ENCODE measurements around the gene LRIG3. TPM values are rescaled to one million over a fixed set of nuclear protein-coding genes. Genes with fewer than 3 reads are reported as not detected.

The LRIG3 gene
- total and polyA plus RNA-seq, 11 donors: 1.8 to 8.9 (median 4.6) TPM

DNA sequence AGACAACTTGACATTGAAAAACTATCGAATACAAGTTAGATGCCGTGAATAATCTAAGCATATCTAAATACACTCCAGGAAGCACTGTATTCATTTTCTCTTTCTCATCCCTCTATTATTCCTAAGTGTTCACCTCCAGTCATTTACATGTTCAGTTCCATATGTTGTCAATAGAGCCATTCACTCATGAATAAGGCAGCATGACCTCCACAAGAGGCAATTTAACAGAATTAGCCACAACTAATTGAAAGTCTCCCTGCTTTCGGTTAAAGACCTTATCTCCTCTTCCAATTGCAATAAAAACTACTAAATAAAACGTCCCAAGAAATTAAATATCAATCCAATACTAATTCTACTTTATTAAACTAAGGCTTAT is 1.8 kb downstream of the LRIG3 start:
- Histone ChIP-seq H3K4me1 (peaks cover 0 to 49% (median 25%) of the 10 kb centered on the region in 12 donors), H3K27ac (peak overlapping the region in 10 of 12 donors; percentile 68 to 96 (median 94)), H3K4me3 (peak overlapping the region in 11 of 12 donors; percentile 67 to 93 (median 87)), H3K27me3 (no peaks in the 10 kb centered on the region), H3K9me3 (no peaks in the 10 kb centered on the region), H3K36me3 (peaks cover 0 to 7% (median 4%) of the 10 kb centered on the region in 9 donors)
- ATAC-seq (no peak), DNase-seq (no peak)
- intact Hi-C loops (cut with DNase I): no loop called here
- TF ChIP-seq, protein P1, sequence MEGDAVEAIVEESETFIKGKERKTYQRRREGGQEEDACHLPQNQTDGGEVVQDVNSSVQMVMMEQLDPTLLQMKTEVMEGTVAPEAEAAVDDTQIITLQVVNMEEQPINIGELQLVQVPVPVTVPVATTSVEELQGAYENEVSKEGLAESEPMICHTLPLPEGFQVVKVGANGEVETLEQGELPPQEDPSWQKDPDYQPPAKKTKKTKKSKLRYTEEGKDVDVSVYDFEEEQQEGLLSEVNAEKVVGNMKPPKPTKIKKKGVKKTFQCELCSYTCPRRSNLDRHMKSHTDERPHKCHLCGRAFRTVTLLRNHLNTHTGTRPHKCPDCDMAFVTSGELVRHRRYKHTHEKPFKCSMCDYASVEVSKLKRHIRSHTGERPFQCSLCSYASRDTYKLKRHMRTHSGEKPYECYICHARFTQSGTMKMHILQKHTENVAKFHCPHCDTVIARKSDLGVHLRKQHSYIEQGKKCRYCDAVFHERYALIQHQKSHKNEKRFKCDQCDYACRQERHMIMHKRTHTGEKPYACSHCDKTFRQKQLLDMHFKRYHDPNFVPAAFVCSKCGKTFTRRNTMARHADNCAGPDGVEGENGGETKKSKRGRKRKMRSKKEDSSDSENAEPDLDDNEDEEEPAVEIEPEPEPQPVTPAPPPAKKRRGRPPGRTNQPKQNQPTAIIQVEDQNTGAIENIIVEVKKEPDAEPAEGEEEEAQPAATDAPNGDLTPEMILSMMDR (IDR thresholded peaks at IDR 0.05): no peak
- no peak for TF ChIP-seq POLR2A (IDR thresholded peaks at IDR 0.05)
- WGBS, 4 donors: 19 to 38% (median 31%) methylated on average over 4 of the region's 4 CpGs

- Histone ChIP-seq H3K36me3 (peaks cover 0 to 13% (median 8%) of the 10 kb centered on the region in 9 donors), H3K4me1 (peaks cover 0 to 49% (median 25%) of the 10 kb centered on the region in 12 donors), H3K27ac (peak overlapping the region in 10 of 12 donors; percentile 20 to 96 (median 93)), H3K27me3 (no peaks in the 10 kb centered on the region), H3K9me3 (no peaks in the 10 kb centered on the region), H3K4me3 (peak overlapping the region in 11 of 12 donors; percentile 67 to 93 (median 87))
- TF ChIP-seq, protein P1 (IDR thresholded peaks at IDR 0.05): no peak
- TF ChIP-seq POLR2A (IDR thresholded peaks at IDR 0.05): no peak
- WGBS, 4 donors: 37 to 59% (median 48%) methylated on average over 5 of the region's 5 CpGs
- intact Hi-C loops (cut with DNase I): no loop called here
- no peak for ATAC-seq
- DNase-seq: no peak
Observed at GRCh38 chr12:58917699-58918468, 2.4 kb downstream of the LRIG3 start.

- DNase-seq (no peak), ATAC-seq (no peak)
- H3K9me3 ChIP-seq: no peaks in the 10 kb centered on the region
- peak overlapping the region in 10 of 12 donors; percentile 14 to 96 (median 74) for H3K27ac ChIP-seq
- H3K4me3 ChIP-seq: peak overlapping the region in 10 of 12 donors; percentile 9 to 93 (median 89)
- intact Hi-C loops (cut with DNase I): no loop called here
- TF ChIP-seq, protein P1 (IDR thresholded peaks at IDR 0.05): no peak
- TF ChIP-seq POLR2A (IDR thresholded peaks at IDR 0.05): no peak
- H3K27me3 ChIP-seq: no peaks in the 10 kb centered on the region
- peaks cover 0 to 21% (median 8%) of the 10 kb centered on the region in 9 donors for H3K36me3 ChIP-seq
- H3K4me1 ChIP-seq: peaks cover 0 to 49% (median 25%) of the 10 kb centered on the region in 12 donors
- 46 to 59% (median 57%) methylated on average over 6 of the region's 6 CpGs for WGBS, 4 donors
Observed at GRCh38 chr12:58916921-58917511, 3.3 kb downstream of the LRIG3 start.

DNA sequence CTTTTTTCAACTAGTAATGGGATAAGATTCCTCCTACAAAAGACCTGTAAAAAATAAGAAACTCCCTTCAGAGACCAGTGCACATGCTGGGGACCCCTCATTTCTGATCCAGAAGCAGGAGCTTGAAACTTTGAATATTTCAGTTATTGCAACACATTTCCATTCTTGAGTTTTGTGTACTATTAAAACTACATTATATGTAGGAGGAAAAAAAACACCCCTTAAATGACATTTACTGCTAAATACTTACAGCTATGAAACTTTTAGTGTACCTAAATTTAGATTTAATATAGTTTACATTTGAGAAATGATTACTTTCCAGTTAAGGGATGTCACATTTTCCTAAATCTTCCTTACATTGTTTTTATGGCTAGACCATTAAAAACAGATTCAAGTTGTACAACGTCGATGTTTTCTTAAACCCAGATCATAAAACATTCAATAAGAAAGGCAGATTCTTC is 4.1 kb downstream of the LRIG3 start:
- Histone ChIP-seq H3K4me1 (peaks cover 0 to 49% (median 25%) of the 10 kb centered on the region in 12 donors), H3K9me3 (no peaks in the 10 kb centered on the region), H3K27ac (peak overlapping the region in 4 of 12 donors; percentile 3 to 96 (median 70)), H3K36me3 (peaks cover 0 to 29% (median 11%) of the 10 kb centered on the region in 9 donors), H3K4me3 (peak overlapping the region in 8 of 12 donors; percentile 23 to 93 (median 92)), H3K27me3 (no peaks in the 10 kb centered on the region)
- TF ChIP-seq POLR2A (IDR thresholded peaks at IDR 0.05): no peak
- TF ChIP-seq, protein P1 (IDR thresholded peaks at IDR 0.05): no peak
- intact Hi-C loops (cut with DNase I): no loop called here
- no peak for ATAC-seq
- 65 to 77% (median 71%) methylated on average over 2 of the region's 2 CpGs for WGBS, 4 donors
- DNase-seq: no peak

All from heart left ventricle (tissue), 16 donors.